Thyroid gland (tissue), 4 donors: ENCODE measurements around the gene TSPAN12. TPM values are rescaled to one million over a fixed set of nuclear protein-coding genes. Genes with fewer than 3 reads are reported as not detected.

Experiments
- DNase-seq, 2 donors: peaks; one replicate each; pipeline ENCODE4 v3.0.0-alpha.2; 2019
- H3K27ac ChIP-seq, 3 donors: fragments of 200-600 bp; sonication (generic); 1 replicate in 2 of 3; 2 replicates in 1 of 3; pipeline ENCODE4 v1.5.1; 2016 to 2019; ENCODE audit warnings: mild to moderate bottlenecking in 1 of 3, moderate library complexity in 1 of 3
- H3K27me3 ChIP-seq: fragments of 200-600 bp; sonication (generic); one replicate; pipeline ENCODE4 v1.5.1; 2019
- H3K36me3 ChIP-seq, 2 donors: fragments of 200-600 bp; sonication (generic); one replicate each; pipeline ENCODE4 v1.5.1; 2016 to 2019
- H3K4me1 ChIP-seq, 2 donors: fragments of 200-600 bp; sonication (generic); one replicate each; pipeline ENCODE4 v1.5.1; 2017 to 2019
- H3K4me3 ChIP-seq, 3 donors: fragments of 200-600 bp; sonication (generic); replicated peaks in 1 of 3; 1 replicate in 2 of 3; 2 replicates in 1 of 3; pipeline ENCODE4 v1.5.1; 2016; ENCODE audit warnings: mild to moderate bottlenecking in 1 of 3
- H3K9me3 ChIP-seq: fragments of 200-600 bp; sonication (generic); one replicate; pipeline ENCODE4 v1.5.1; 2017
- POLR2A ChIP-seq, 2 donors: fragments of 450-650 bp; IDR thresholded peaks; one replicate each; pipeline ENCODE4 v1.6.1; 2017; ENCODE audit warnings: antibody characterized with exemption in 2 of 2, mild to moderate bottlenecking in 2 of 2, moderate library complexity in 1 of 2
- WGBS, 2 donors: methylation state at CpG; one replicate each; pipeline ENCODE4 v1.1.5; 2017; 5-methylcytosine and 5-hydroxymethylcytosine counted together
- intact Hi-C: fragments of 100-400 bp; cut with DNase I; formaldehyde crosslinking; loops from one replicate; pipeline ENCODE4 v1.15.1; 2023
- total RNA-seq, 4 donors: library from RNA; depleted of rRNA; stranded (reverse); fragments of >200 nt; gene quantifications; one replicate each; pipeline ENCODE4 v1.2.3, GENCODE V29; 2016
- TF ChIP-seq, protein P1 (sequence below), 6 experiments: fragments of 200-600 bp in 3 of 6; fragments of 450-650 bp in 3 of 6; sonication (generic) in 3 of 6; IDR thresholded peaks; one replicate each; pipeline ENCODE4 v1.5.1; 2016 to 2019; ENCODE audit warnings: antibody characterized with exemption in 6 of 6, mild to moderate bottlenecking in 2 of 6, inconsistent platforms in 1 of 6, moderate library complexity in 1 of 6

The TSPAN12 gene
- total RNA-seq, 4 donors from 2014 or later = 36.2 to 55.1 (median 48.8) TPM

DNA sequence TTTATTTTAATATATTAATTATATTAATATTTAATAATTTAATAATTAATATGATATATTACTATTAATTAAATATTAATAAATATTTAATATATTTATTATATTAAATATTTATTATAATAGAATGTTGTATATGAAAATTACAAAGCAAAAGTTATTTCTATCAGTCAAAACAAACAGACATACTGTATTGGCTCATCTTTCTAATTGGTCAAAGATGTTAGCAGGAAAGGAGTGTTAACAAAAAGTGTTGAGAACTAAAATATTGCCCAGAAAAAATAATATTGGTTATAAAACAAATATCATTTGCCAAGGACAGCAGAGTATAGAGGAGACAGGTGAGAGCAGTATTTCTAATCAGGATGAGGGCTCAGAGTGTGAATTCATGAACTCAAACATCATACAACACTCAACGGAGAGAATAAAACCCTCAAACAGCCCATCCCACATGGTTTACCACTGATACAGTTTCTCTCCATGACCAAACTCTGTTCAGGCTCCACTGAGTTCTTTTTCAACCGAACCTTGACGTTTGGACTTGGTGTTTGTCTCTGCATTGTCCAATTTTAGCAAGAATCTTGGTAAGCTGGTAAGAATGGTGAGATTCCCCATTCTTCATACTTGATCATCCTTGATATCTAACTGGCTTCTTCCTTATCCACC, 58.0 kb downstream of the TSPAN12 start:
- no peak overlapping the region for H3K27ac ChIP-seq
- intact Hi-C loops = loop anchor here (5.0 to 10.0 kb wide), 2 partner anchors 55 to 137 kb away; partner anchors contain the start of gene TSPAN12
- no peak for DNase-seq
- no peak overlapping the region for H3K4me3 ChIP-seq
- WGBS, 2 donors = 90 to 91% methylated on average over 3 of the region's 3 CpGs
- no peak for TF ChIP-seq POLR2A (IDR thresholded peaks at IDR 0.05)
- TF ChIP-seq, protein P1, sequence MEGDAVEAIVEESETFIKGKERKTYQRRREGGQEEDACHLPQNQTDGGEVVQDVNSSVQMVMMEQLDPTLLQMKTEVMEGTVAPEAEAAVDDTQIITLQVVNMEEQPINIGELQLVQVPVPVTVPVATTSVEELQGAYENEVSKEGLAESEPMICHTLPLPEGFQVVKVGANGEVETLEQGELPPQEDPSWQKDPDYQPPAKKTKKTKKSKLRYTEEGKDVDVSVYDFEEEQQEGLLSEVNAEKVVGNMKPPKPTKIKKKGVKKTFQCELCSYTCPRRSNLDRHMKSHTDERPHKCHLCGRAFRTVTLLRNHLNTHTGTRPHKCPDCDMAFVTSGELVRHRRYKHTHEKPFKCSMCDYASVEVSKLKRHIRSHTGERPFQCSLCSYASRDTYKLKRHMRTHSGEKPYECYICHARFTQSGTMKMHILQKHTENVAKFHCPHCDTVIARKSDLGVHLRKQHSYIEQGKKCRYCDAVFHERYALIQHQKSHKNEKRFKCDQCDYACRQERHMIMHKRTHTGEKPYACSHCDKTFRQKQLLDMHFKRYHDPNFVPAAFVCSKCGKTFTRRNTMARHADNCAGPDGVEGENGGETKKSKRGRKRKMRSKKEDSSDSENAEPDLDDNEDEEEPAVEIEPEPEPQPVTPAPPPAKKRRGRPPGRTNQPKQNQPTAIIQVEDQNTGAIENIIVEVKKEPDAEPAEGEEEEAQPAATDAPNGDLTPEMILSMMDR (IDR thresholded peaks at IDR 0.05) = no peak
- peaks cover 8 to 13% of the 10 kb centered on the region in 2 donors for H3K4me1 ChIP-seq
- no peaks in the 10 kb centered on the region for H3K36me3 ChIP-seq
- H3K9me3 ChIP-seq = no peaks in the 10 kb centered on the region
- H3K27me3 ChIP-seq = no peaks in the 10 kb centered on the region

DNA sequence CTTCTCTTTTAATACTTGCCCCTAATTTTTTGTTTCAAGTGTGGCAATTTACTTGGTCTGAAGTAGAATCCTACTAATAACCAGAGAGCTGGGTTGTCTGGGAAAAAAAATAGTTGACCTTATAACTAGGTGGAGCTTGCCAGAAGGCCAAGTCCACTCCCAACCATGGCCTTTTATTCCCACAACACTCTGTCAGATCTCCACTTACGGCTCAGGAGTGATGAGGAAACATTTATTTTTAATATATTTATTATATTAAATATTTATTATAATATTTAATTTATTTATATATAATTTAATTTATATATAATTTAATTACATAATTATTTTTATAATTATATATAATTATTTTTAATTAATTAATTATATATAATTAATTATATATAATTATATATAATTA, 58.8 kb downstream of the TSPAN12 start:
- Histone ChIP-seq H3K36me3 (no peaks in the 10 kb centered on the region), H3K4me3 (no peak overlapping the region)
- intact Hi-C loops = no loop called here

DNA sequence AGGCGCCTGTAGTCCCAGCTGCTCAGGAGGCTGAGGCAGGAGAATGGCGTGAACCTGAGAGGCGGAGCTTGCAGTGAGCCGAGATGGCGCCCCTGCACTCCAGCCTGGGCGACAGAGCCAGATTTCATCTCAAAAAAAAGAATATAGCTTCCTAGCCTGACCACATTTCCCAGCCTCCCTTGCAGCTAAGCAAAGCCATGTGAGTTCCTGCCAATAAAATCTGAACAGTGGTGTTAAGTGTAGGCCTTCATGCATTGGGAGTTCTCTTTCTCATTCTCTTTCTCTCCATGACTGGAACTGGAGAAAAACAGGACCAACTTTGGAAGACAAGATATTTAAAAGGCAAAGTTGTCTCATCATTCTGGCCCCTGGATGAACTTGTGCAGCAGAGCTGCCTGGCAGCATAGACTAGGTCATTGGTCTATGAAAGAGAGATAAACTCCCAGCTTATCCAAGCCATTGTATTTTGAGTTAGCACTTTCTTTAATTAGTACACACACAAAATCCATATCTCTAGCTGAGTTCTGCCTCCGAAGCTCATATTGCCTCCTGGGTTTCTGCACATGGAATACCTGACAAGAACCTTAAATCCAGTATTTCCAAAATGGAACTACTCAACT, 60.8 kb downstream of the TSPAN12 start:
- DNase-seq = no peak
- Histone ChIP-seq H3K27me3 (no peaks in the 10 kb centered on the region), H3K27ac (no peak overlapping the region), H3K9me3 (no peaks in the 10 kb centered on the region), H3K4me1 (peaks cover 35 to 37% of the 10 kb centered on the region in 2 donors), H3K4me3 (no peak overlapping the region), H3K36me3 (no peaks in the 10 kb centered on the region)
- WGBS, 2 donors = 98% methylated on average over 7 of the region's 7 CpGs
- intact Hi-C loops = no loop called here
- no peak for TF ChIP-seq POLR2A (IDR thresholded peaks at IDR 0.05)
- TF ChIP-seq, protein P1 (IDR thresholded peaks at IDR 0.05) = no peak

More for the DNA sequence above, 58.8 kb downstream of the TSPAN12 start:
- H3K27me3 ChIP-seq = no peaks in the 10 kb centered on the region
- WGBS, 2 donors = 98 to 100% methylated on average over 1 of the region's 1 CpG
- H3K4me1 ChIP-seq = peaks cover 16 to 21% of the 10 kb centered on the region in 2 donors
- no peaks in the 10 kb centered on the region for H3K9me3 ChIP-seq
- DNase-seq = no peak
- TF ChIP-seq POLR2A (IDR thresholded peaks at IDR 0.05) = no peak
- TF ChIP-seq, protein P1 (IDR thresholded peaks at IDR 0.05) = no peak
- H3K27ac ChIP-seq = no peak overlapping the region

DNA sequence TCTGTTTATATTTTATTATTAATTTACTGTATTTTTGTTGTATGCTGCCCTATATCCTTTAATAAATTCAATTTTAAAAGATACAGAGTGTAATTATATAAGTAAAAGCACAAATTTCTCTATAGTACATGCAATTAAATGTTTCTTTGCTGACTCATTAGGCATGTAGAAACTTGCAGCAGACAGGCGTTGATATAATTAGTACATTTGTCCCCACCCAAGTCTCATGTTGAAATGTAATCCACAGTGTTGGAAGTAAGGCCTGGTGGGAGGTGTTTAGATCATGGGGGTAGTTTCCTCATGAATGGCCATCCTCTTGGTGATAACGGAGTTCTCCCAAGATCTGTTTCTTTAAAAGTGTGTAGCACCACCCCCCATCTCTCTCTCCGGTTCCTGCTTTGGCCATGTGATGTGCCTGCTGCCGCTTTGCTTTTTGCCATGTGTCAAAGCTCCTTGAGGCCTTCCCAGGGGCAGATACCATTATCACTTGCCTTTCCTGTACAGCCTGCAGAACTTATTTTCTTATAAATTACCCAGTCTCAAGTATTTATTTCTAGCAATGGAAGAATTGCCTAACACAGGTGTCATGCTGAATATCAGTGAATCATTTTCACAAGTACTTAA, 63.7 kb downstream of the TSPAN12 start:
- Histone ChIP-seq H3K27me3 (no peaks in the 10 kb centered on the region), H3K36me3 (no peaks in the 10 kb centered on the region), H3K4me3 (no peak overlapping the region), H3K27ac (peak overlapping the region in 2 of 3 donors; percentile 4 to 30), H3K4me1 (peaks cover 39 to 46% of the 10 kb centered on the region in 2 donors), H3K9me3 (no peaks in the 10 kb centered on the region)
- TF ChIP-seq POLR2A (IDR thresholded peaks at IDR 0.05) = no peak
- TF ChIP-seq, protein P1 (IDR thresholded peaks at IDR 0.05) = no peak
- intact Hi-C loops = no loop called here
- no peak for DNase-seq
- 74 to 82% methylated on average over 4 of the region's 4 CpGs for WGBS, 2 donors
